OCI-LY3 (cell line): ENCODE measurements around the gene PLPPR1.

Source experiments
- H2AFZ ChIP-seq: fragments of 200-600, 300-600 bp; shearing (Covaris generic); 2 replicates; pipeline ENCODE4 v1.6.0; 2014; ENCODE audit warnings: antibody characterized with exemption, low read depth, low read length
- H3K27ac ChIP-seq: fragments of 200-600, 300-600 bp; sonication (generic); 2 replicates; pipeline ENCODE4 v1.5.1; 2014; ENCODE audit warnings: mild to moderate bottlenecking, low read length, moderate library complexity, mixed read lengths
- H3K27me3 ChIP-seq: fragments of 200-600, 300-600 bp; sonication (generic); 2 replicates; pipeline ENCODE4 v1.6.1; 2014; ENCODE audit warnings: low read depth, low read length, mixed read lengths
- H3K36me3 ChIP-seq: fragments of 200-600, 300-600 bp; sonication (generic); replicated peaks from 2 replicates; pipeline ENCODE3; 2014; ENCODE audit warnings: low read depth, low read length, mixed read lengths
- H3K4me1 ChIP-seq: fragments of 300-600, 200-600 bp; sonication (generic); 2 replicates; pipeline ENCODE4 v1.6.1; 2014; ENCODE audit warnings: low read length, mixed read lengths
- H3K4me2 ChIP-seq: fragments of 200-600, 300-600 bp; sonication (generic); 2 replicates; pipeline ENCODE4 v1.6.1; 2014; ENCODE audit warnings: low read length, mixed read lengths
- H3K4me3 ChIP-seq: fragments of 300-600, 200-600 bp; sonication (generic); 2 replicates; pipeline ENCODE4 v1.5.1; 2014; ENCODE audit warnings: antibody characterized with exemption, mild to moderate bottlenecking, low read length, moderate library complexity
- H3K79me2 ChIP-seq: fragments of 300-600, 200-600 bp; shearing (Covaris generic); 2 replicates; pipeline ENCODE4 v1.6.1; 2014; ENCODE audit warnings: mild to moderate bottlenecking, low read length, mixed read lengths
- H3K9ac ChIP-seq: fragments of 300-600, 200-600 bp; shearing (Covaris generic); 2 replicates; pipeline ENCODE4 v1.6.0; 2014; ENCODE audit warnings: mild to moderate bottlenecking, low read length, moderate library complexity
- H3K9me3 ChIP-seq: fragments of 200-600, 300-600 bp; shearing (Covaris generic); 2 replicates; pipeline ENCODE4 v1.6.1; 2014; ENCODE audit warnings: low read length, mixed read lengths; ENCODE audit not compliant: insufficient read depth
- H4K20me1 ChIP-seq: fragments of 200-600, 300-600 bp; sonication (generic); 2 replicates; pipeline ENCODE4 v1.6.1; 2016; ENCODE audit warnings: low read length, mixed read lengths; ENCODE audit not compliant: insufficient read depth
- EZH2phosphoT487 ChIP-seq: fragments of 200-600 bp; shearing (Covaris generic); IDR thresholded peaks from 2 replicates; pipeline ENCODE4 v1.6.1; 2018; ENCODE audit warnings: antibody characterized with exemption, mixed run types, low read depth
- TF ChIP-seq, protein P1 (sequence below): fragments of 200-600, 300-600 bp; sonication (generic); IDR thresholded peaks from 2 replicates; pipeline ENCODE4 v1.5.1; 2014; ENCODE audit warnings: antibody characterized with exemption, low read length, low read depth

The PLPPR1 gene

DNA sequence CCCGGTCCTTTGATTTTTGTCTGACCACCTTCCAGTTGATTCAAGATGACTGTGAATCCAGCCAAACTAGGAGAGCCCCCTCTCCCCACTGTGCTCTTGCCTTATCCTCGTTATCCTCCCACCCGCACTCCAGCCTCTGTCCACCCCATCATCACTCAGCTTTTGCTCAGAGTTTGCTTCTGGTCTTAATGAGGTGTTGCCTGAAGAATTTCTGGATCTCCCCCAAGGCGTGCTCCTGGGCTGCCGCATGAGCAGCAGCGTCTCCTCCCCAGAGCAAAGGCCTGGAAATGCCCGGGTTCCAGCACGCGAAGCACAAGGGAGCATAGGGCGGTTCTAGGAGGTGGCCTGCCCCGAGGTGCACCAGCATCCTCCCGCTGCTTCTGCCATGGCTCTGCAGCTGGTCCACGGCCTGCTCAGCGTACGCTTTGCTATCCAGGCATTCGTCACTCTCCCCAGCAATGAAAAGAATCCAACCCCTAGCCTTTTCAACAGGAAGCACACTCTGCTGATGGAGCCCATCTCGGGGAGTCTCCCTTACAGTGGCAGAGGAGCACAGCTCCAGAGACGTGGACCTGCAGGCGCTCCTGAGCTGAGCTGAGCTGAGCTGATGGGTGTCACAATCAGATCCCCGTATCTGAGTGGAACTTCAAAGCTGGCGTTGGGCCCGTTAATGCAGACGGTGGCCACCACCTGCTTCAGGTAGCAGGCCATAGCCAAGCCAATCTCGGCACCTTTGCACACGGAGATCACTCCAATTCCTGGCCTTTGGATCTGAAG lies 305.6 kb downstream of the PLPPR1 start:
- no peak overlapping the region for H3K9ac ChIP-seq
- no peak overlapping the region for H2AFZ ChIP-seq
- no peak overlapping the region for H3K27ac ChIP-seq

DNA sequence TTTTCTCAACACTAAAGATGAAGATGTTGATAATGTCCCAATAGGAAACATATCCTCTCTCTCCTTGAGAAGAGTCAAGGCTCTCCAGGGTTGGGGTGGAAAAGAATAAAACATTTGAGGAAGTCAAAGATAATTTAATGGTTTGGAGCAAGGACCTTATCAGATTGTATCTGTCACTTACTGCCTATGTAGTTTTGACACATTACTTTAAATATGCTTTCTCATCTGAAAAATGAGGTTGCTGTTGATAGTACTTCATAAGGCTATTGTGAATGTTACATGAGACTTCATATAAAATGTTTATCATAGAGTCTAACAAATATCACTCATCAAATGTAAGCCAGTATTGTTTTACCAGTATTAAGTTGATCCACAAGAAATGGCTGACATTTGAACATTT lies 307.6 kb downstream of the PLPPR1 start:
- Histone ChIP-seq H3K36me3 (no peaks in the 10 kb centered on the region), H3K4me3 (no peak overlapping the region), H3K9ac (no peak overlapping the region), H4K20me1 (no peaks in the 10 kb centered on the region), H3K9me3 (no peaks in the 10 kb centered on the region), H2AFZ (no peak overlapping the region), H3K27ac (no peak overlapping the region), H3K79me2 (no peaks in the 10 kb centered on the region), H3K4me1 (no peaks in the 10 kb centered on the region), H3K27me3 (peaks cover 4% of the 10 kb centered on the region; the same call in 1 of the 2 replicates), H3K4me2 (no peak overlapping the region)
- TF ChIP-seq, protein P1, sequence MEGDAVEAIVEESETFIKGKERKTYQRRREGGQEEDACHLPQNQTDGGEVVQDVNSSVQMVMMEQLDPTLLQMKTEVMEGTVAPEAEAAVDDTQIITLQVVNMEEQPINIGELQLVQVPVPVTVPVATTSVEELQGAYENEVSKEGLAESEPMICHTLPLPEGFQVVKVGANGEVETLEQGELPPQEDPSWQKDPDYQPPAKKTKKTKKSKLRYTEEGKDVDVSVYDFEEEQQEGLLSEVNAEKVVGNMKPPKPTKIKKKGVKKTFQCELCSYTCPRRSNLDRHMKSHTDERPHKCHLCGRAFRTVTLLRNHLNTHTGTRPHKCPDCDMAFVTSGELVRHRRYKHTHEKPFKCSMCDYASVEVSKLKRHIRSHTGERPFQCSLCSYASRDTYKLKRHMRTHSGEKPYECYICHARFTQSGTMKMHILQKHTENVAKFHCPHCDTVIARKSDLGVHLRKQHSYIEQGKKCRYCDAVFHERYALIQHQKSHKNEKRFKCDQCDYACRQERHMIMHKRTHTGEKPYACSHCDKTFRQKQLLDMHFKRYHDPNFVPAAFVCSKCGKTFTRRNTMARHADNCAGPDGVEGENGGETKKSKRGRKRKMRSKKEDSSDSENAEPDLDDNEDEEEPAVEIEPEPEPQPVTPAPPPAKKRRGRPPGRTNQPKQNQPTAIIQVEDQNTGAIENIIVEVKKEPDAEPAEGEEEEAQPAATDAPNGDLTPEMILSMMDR, result no peak
- TF ChIP-seq EZH2phosphoT487, result no peak

More for the DNA sequence above, 305.6 kb downstream of the PLPPR1 start:
- Histone ChIP-seq H3K4me3 (no peak overlapping the region), H3K4me1 (no peaks in the 10 kb centered on the region), H3K79me2 (no peaks in the 10 kb centered on the region), H3K36me3 (no peaks in the 10 kb centered on the region), H4K20me1 (no peaks in the 10 kb centered on the region), H3K9me3 (no peaks in the 10 kb centered on the region), H3K27me3 (peaks cover 4% of the 10 kb centered on the region; the same call in 1 of the 2 replicates), H3K4me2 (no peak overlapping the region)
- TF ChIP-seq, protein P1, result no peak
- no peak for TF ChIP-seq EZH2phosphoT487

DNA sequence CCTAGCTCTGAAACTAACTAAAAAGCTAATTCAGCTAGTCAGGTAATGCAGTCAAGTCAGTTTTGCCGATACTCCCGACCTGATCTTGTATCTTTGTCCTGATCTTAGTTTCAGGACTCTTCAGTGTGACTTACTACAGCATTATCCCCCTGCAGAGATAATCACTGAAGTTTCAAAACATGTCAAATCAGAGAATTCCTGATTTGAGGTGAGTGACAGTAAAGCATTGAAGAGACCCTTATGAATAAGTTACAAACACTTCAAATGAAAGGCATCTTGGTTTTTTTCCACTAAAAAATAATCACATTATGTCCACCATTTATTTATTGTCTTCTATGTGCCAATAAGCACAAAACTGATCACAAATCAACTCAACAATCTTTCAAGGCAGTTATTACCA lies 308.7 kb downstream of the PLPPR1 start:
- Histone ChIP-seq H3K27ac (no peak overlapping the region), H3K9me3 (no peaks in the 10 kb centered on the region)

DNA sequence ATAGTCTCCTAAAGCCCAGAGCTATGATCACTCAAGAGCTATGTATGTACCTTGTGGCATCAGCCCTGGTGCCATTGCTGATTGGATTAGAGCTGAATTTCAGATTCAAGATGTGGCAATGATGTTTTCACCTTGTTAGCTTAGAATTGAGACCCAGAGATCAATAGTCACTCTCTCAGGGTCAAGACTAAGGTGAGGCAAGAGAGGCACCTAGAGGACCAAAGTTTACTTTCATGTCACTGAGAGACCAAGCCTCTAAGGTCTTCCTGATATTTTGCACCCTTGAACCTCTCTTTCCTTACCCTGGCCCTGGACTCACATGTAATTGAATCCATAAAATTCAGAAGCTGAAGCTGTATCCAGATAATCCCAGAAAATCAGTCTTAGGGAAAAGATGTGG lies 313.4 kb downstream of the PLPPR1 start:
- no peaks in the 10 kb centered on the region for H4K20me1 ChIP-seq
- no peaks in the 10 kb centered on the region for H3K36me3 ChIP-seq
- TF ChIP-seq, protein P1, result no peak
- no peak for TF ChIP-seq EZH2phosphoT487
- H3K27ac ChIP-seq, result no peak overlapping the region
- no peaks in the 10 kb centered on the region for H3K9me3 ChIP-seq
- no peaks in the 10 kb centered on the region for H3K79me2 ChIP-seq
- H3K4me3 ChIP-seq, result no peak overlapping the region
- no peaks in the 10 kb centered on the region for H3K4me1 ChIP-seq
- peaks cover 19% of the 10 kb centered on the region; the same call in 1 of the 2 replicates for H3K27me3 ChIP-seq
- H2AFZ ChIP-seq, result no peak overlapping the region
- H3K9ac ChIP-seq, result no peak overlapping the region
- H3K4me2 ChIP-seq, result no peak overlapping the region

More for the DNA sequence above, 308.7 kb downstream of the PLPPR1 start:
- peaks cover 4% of the 10 kb centered on the region; the same call in 1 of the 2 replicates for H3K27me3 ChIP-seq
- no peaks in the 10 kb centered on the region for H4K20me1 ChIP-seq
- no peak overlapping the region for H2AFZ ChIP-seq
- no peaks in the 10 kb centered on the region for H3K36me3 ChIP-seq
- no peak overlapping the region for H3K9ac ChIP-seq
- no peaks in the 10 kb centered on the region for H3K79me2 ChIP-seq
- H3K4me2 ChIP-seq, result no peak overlapping the region
- no peak for TF ChIP-seq EZH2phosphoT487
- TF ChIP-seq, protein P1, result no peak
- H3K4me1 ChIP-seq, result no peaks in the 10 kb centered on the region
- no peak overlapping the region for H3K4me3 ChIP-seq
